GM12891 (cell line): ENCODE results near the gene ZNF487.
A peak's percentile ranks its signal among the peaks of the same experiment; 100 is the strongest.

Source experiments
- DNase-seq: peaks from one replicate; pipeline ENCODE4 v3.0.0; 2011; ENCODE audit warnings: low spot score; ENCODE audit not compliant: insufficient read length
- FAIRE-seq: peaks from 2 replicates; lab custom pipeline; 2011; peaks lifted over from hg19 to GRCh38; lab: Jason Lieb, UNC
- PAX5 ChIP-seq: IDR thresholded peaks from 2 replicates; pipeline ENCODE4 v1.6.1; 2011; ENCODE audit warnings: low read length, moderate library complexity, mild to moderate bottlenecking; ENCODE audit not compliant: insufficient read depth, severe bottlenecking
- POLR2A ChIP-seq: IDR thresholded peaks from 2 replicates; pipeline ENCODE4 v1.6.1; 2011; ENCODE audit warnings: low read depth, low read length, control low read depth
- POLR2AphosphoS5 ChIP-seq: IDR thresholded peaks from 2 replicates; pipeline ENCODE4 v1.6.1; 2011; ENCODE audit warnings: low read depth, low read length, control low read depth
- POU2F2 ChIP-seq: IDR thresholded peaks from 2 replicates; pipeline ENCODE4 v1.6.1; 2011; ENCODE audit warnings: low read depth, mild to moderate bottlenecking, control low read depth, low read length, moderate library complexity
- SPI1 ChIP-seq: IDR thresholded peaks from 2 replicates; pipeline ENCODE4 v1.6.1; 2011; ENCODE audit warnings: low read depth, low read length, control low read depth
- TAF1 ChIP-seq: IDR thresholded peaks from 2 replicates; pipeline ENCODE4 v1.6.1; 2011; ENCODE audit warnings: low read depth, low read length, control low read depth

ZNF487 gene

DNA sequence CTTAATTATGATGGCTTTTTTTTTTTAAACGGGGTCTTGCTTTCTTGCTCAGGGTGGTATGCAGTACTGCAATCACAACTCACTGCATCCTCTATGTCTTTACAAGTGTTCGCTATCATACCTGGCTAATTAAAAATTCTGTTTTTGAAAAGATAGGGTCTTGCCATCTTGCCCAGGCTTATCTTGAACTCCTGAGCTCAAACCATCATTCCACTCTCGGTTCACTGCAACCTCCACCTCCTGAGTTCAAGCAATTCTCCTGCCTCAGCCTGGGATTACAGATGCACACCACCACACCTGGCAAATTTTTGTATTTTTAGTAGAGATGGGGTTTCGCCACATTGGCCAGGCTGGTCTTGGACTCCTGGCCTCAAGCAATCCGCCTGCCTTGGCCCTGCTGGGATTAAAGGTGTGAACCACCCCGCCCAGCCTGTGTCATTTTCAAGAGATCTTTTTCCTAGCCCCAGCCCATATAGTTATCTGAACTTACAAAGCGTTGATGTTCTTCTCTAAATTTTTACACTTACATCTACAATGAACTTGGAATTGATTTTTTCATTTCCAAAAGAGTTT is 33.9 kb upstream of the ZNF487 start:
- FAIRE-seq (no peak), DNase-seq (no peak)
- TF ChIP-seq POLR2A (no peak), POU2F2 (no peak), SPI1 (no peak), PAX5 (no peak), POLR2AphosphoS5 (no peak), TAF1 (no peak)

DNA sequence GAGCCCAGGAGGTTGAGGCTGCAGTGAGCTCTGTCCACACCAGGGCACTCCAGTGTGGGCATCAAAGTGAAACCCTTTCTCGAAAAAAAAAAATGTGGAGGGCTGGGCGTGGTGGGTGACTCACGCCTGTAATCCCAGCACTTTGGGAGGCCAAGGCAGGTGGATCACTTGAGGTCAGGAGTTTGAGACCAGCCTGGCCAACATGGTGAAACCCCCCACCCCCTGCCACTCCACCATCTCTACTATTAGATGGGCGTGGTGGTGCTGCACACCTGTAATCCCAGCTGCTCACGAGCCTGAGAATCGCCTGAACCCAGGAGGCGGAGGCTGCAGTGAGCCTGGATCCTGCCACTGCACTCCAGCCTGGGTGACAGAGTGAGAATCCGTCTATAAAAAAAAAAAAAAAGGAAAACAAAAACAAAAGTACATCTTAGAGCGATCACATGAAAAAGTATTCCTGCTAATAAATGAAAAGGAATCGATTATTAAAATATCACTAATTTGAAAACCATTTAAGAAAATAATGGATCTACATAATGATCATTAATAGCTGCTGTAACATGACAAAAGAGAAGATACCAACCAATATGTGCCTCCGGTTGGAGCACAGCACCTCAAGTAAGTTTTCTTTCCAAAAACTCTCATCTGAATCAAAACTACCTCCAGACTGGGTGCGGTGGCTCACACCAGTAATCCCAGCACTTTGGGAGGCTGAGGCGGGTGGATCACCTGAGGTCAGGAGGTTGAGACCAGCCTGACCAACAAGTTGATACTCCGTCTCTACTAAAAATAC is 32.8 kb upstream of the ZNF487 start:
- TF ChIP-seq TAF1 (no peak), PAX5 (no peak), POLR2A (no peak), POLR2AphosphoS5 (no peak; the same call in 1 of the 2 replicates), SPI1 (no peak), POU2F2 (no peak)
- FAIRE-seq: no peak
- DNase-seq: no peak

- no peak for FAIRE-seq
- DNase-seq: no peak
- TF ChIP-seq POLR2A (no peak), TAF1 (no peak), POLR2AphosphoS5 (no peak), SPI1 (no peak), POU2F2 (no peak), PAX5 (no peak)
Observed at GRCh38 chr10:43404704-43405084, 32.2 kb upstream of the ZNF487 start.

GRCh38 chr10:43407148-43407575 is 29.7 kb upstream of the ZNF487 start:
- FAIRE-seq: no peak
- no peak for DNase-seq
- TF ChIP-seq POLR2A (no peak), TAF1 (no peak)

- DNase-seq: peak; percentile 78
- TF ChIP-seq POLR2A: peak; percentile 95
- TF ChIP-seq TAF1: peak; percentile 84
- TF ChIP-seq POLR2AphosphoS5: peak; percentile 97
- TF ChIP-seq PAX5: no peak
- no peak for TF ChIP-seq SPI1
- peak; percentile 5; the same call in 1 of the 2 replicates for TF ChIP-seq POU2F2
- FAIRE-seq: peak; percentile 79
Observed at GRCh38 chr10:43407576-43408330, 29.2 kb upstream of the ZNF487 start.

DNA sequence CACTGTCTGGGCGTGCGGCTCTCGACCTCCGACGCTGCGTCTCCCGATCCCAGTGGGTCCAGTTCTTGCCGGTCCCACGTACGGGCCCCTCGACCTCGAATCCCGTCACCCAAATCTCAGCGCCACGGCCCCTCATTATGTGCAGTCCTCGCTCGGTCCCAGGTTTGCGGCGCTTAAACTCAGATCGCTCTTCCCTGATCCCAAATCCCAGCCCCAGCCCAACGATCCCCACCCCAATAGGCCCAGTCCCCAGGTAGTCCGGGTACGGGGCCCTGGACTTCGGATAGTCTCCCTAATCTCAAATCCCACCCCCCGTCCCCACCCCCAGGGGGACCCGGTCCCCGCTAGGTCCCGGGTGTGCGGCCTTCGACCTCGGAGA is 28.6 kb upstream of the ZNF487 start:
- DNase-seq (no peak), FAIRE-seq (no peak)
- TF ChIP-seq POU2F2 (no peak), POLR2AphosphoS5 (0 out of 2 replicates have a peak, but pooled peaks have one; percentile 10)

DNA sequence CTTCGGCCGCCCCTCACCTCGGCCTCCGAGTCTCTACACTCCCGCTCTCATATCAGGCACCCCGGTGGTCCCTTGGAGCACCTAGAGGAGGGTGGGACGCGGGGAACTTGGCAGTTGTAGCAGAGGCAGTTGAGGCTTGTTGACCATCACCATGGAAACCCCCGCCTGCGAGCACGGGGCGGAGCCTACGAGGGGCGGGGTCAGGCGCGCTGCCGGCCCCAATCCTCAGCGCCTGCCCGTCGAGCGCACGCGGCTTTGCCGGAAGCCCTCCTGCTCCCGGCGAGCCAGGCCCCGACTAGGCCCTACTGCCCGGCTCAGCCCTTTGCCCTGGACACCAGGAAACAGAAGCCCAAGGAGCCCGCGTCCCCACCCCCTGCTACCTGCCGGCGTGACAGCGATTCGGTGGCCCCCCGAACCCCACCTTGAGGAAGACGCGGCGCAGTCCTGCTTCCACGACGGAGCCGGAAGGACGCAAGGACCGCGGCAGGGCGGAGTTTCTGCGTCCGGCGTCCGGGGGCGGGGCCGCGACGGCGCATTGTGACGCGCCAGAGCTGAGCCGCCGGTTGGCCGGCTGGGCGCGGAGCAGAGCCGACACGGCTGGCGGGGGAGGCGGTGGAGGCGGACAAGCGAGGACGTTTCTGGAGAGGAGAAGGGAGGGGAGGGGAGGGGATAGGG is 28.1 kb upstream of the ZNF487 start, which contains the start of gene HNRNPF:
Gene HNRNPF (minus strand): TSS at position 477 of the 675 bp plus-strand sequence. CDS start 21,302 bp downstream, outside the sequence.
- peak; percentile 96 for FAIRE-seq
- peak; percentile 80 for DNase-seq
- peak; percentile 38 for TF ChIP-seq PAX5
- TF ChIP-seq POLR2A: peak; percentile 51; the same call in 1 of the 2 replicates
- no peak for TF ChIP-seq SPI1

- peak; percentile 59 for FAIRE-seq
- no peak for DNase-seq
- TF ChIP-seq PAX5 (no peak), POLR2A (peak; percentile 9; the same call in 1 of the 2 replicates)
Observed at GRCh38 chr10:43409385-43410109, 27.4 kb upstream of the ZNF487 start.

GRCh38 chr10:43410345-43410744 is 26.6 kb upstream of the ZNF487 start:
- no peak for FAIRE-seq
- DNase-seq: no peak
- TF ChIP-seq POU2F2: no peak
- TF ChIP-seq PAX5: no peak
- TF ChIP-seq TAF1: no peak
- no peak for TF ChIP-seq POLR2A
- no peak for TF ChIP-seq SPI1
- TF ChIP-seq POLR2AphosphoS5: no peak
